Measurements from ENCODE around the gene NECTIN1. TPM values are rescaled to one million over a fixed set of nuclear protein-coding genes. Genes with fewer than 3 reads are reported as not detected.

Gene NECTIN1, protein sequence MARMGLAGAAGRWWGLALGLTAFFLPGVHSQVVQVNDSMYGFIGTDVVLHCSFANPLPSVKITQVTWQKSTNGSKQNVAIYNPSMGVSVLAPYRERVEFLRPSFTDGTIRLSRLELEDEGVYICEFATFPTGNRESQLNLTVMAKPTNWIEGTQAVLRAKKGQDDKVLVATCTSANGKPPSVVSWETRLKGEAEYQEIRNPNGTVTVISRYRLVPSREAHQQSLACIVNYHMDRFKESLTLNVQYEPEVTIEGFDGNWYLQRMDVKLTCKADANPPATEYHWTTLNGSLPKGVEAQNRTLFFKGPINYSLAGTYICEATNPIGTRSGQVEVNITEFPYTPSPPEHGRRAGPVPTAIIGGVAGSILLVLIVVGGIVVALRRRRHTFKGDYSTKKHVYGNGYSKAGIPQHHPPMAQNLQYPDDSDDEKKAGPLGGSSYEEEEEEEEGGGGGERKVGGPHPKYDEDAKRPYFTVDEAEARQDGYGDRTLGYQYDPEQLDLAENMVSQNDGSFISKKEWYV
- total RNA-seq: 1 to 10 TPM; 1.6 to 2.2 (median 1.8) TPM
- 1 to 10 TPM in 1 of 3 donors, under 1 TPM in 2; 0.42 to 3.5 (median 0.91) TPM for polyA plus RNA-seq
- long read RNA-seq, donor 1: 0 reads
- long read RNA-seq, donor 2, partial matches to known transcripts: 0 of 4 reads
- long read RNA-seq, donor 2, other reads (novel, unspliced or antisense): 3 of 4 reads

DNA sequence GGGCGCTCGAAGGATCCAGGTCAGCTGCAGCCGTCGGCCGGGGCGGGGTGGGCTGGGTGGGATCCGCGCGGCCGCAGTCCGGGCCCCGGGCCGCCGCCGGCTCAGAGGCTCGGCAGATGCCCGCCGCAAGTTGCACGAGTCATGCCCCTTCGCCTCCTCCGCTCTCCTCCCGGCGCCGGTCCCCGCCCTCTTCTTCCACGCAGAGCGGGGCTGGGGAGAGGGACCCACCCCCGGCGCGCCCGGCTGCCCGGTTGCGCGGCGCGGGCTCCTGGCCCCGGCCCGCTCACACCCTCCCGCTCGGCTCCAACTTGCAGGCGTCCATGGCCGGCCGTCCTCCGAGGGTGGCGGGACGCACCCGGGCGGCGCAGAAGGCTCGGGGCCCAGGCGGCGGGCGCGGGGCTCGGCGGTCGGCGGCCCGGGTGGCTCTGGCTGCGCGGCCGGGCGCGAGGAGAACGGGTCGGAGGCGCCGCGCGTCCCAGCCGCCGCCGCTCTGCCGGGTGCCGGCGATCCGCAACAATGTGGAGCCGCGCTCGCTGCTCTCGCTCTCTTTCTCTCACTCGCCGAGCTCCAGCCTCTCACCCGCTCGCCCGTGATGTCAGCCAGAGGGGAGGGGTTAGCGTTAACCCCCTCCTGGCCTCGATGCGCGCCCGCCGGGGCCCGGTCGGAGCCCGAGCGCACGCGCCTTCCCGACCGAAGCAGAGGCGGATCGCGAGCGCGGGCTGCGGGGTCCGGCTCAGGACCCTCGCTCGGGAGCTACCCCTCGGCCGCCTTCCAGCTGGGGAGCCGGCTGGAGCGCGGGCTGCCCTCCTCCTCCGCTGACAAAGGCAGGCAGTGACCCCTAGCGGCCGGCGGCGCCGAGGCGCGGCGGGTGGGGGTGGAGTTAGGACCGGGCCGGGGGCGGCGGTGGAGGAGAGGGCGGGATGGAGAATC lies at the start of gene NECTIN1:
TSS of gene NECTIN1 (minus strand) at position 550 of the 930 bp plus-strand sequence. CDS start 647 bp downstream, outside the sequence.
- Histone ChIP-seq H3K36me3 (ENCODE audit: insufficient read depth in 1 of 2, low read depth in 1 of 2) (no peaks in the 10 kb centered on the region), H3K27ac (peak within 1 kb of the TSS; percentile 63), H3K4me3 (peak within 1 kb of the TSS; percentile 86), H3K27me3 (ENCODE audit: insufficient read depth in 3 of 3, low read length in 2 of 3) (peaks cover 0 to 29% (median 4%) of the 10 kb centered on the region in 3 donors), H3K4me1 (peaks cover 13% of the 10 kb centered on the region), H3K9me3 (no peaks in the 10 kb centered on the region)
- intact Hi-C loops (cut with DNase I): loop anchor here (1.0 to 10.0 kb wide), 4 partner anchors 62 to 378 kb away; no protein-coding TSS in a partner anchor
- ATAC-seq (peak; percentile 92 to 96 (median 94)), DNase-seq (peak; percentile 89 to 91)
- TF ChIP-seq, protein P1, sequence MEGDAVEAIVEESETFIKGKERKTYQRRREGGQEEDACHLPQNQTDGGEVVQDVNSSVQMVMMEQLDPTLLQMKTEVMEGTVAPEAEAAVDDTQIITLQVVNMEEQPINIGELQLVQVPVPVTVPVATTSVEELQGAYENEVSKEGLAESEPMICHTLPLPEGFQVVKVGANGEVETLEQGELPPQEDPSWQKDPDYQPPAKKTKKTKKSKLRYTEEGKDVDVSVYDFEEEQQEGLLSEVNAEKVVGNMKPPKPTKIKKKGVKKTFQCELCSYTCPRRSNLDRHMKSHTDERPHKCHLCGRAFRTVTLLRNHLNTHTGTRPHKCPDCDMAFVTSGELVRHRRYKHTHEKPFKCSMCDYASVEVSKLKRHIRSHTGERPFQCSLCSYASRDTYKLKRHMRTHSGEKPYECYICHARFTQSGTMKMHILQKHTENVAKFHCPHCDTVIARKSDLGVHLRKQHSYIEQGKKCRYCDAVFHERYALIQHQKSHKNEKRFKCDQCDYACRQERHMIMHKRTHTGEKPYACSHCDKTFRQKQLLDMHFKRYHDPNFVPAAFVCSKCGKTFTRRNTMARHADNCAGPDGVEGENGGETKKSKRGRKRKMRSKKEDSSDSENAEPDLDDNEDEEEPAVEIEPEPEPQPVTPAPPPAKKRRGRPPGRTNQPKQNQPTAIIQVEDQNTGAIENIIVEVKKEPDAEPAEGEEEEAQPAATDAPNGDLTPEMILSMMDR (IDR thresholded peaks at IDR 0.05): peak; percentile 92
- WGBS, 3 donors: 0 to 1% (median 0%) methylated on average over 61 to 128 of the region's 128 CpGs

DNA sequence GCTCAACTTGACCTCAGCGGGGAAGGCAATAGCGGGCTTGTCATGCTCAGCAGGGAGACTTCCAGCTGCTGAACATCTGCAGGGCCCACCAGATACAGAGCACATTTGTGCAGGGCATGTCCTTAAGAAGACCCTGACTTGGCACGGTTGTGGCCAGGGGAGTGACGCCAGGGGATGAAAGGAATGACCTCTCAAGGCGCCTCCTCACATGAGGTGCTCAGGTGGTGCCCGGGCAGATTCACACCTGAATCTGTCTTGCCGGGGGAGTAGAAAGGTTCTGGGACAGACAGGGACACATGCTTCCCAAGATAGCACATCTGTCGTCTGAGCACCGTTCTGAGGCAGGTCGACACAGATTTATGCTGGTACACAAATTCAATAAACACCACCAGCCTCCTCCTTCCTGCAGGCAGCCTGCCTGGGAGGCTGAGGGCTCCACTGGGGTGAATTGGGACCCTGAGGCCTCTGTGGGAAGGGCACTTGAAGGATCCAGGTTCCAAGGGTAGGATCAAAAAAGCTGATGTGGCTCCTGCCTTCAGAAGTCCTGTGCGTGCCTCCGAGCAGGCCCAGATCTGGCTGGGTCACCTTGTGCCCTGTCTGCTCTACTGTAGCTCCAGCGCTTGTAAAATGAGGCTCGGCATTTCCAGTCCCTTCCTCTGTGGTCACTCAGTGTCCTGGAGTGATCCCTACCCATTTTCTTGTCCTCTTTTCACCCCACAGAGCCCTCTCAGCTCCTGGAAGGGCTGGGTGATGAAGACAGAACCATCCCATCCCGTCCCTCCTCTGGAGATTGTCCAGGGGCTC lies 49.6 kb upstream of the NECTIN1 start:
- ATAC-seq: no peak
- Histone ChIP-seq H3K4me3 (no peak overlapping the region), H3K36me3 (ENCODE audit: insufficient read depth in 1 of 2, low read depth in 1 of 2) (no peaks in the 10 kb centered on the region), H3K9me3 (no peaks in the 10 kb centered on the region), H3K27me3 (ENCODE audit: insufficient read depth in 3 of 3, low read length in 2 of 3) (peaks cover 0 to 15% (median 0%) of the 10 kb centered on the region in 3 donors), H3K27ac (no peak overlapping the region), H3K4me1 (no peaks in the 10 kb centered on the region)
- WGBS, 3 donors: 55 to 65% (median 61%) methylated on average over 15 of the region's 15 CpGs
- peak in 1 of 2 donors; percentile 8 for DNase-seq
- intact Hi-C loops (cut with DNase I): loop anchor here in 1 of 2 donors (1.0 kb wide), 1 partner anchor 16 kb away; no protein-coding TSS in a partner anchor
- TF ChIP-seq, protein P1 (IDR thresholded peaks at IDR 0.05): no peak

DNA sequence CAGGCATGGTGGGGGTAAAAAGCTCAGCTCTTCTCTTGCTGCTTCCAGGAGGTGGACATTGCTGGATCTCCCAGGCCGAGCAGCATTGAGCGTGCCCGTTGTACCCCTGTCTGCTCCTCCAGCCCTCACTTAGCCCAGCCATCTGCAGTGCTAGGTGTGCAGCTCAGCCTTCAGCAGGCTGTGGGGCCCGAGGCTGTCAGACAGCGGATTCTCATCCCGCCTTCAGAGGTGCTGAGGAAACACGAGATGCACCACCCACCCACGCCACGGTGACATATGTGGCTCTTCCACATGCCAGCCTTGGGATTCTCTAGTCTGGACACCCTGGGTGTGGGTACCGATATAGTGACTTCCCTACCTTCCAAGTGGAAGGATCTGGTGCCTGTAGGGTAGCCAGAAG lies 48.9 kb upstream of the NECTIN1 start:
- H3K36me3 ChIP-seq (ENCODE audit: insufficient read depth in 1 of 2, low read depth in 1 of 2): no peaks in the 10 kb centered on the region
- TF ChIP-seq, protein P1 (IDR thresholded peaks at IDR 0.05): no peak
- H3K27ac ChIP-seq: no peak overlapping the region
- peaks cover 0 to 15% (median 0%) of the 10 kb centered on the region in 3 donors for H3K27me3 ChIP-seq (ENCODE audit: insufficient read depth in 3 of 3, low read length in 2 of 3)
- intact Hi-C loops (cut with DNase I): loop anchor here in 1 of 2 donors (1.0 kb wide), 1 partner anchor 16 kb away; no protein-coding TSS in a partner anchor
- H3K9me3 ChIP-seq: no peaks in the 10 kb centered on the region
- 76 to 87% (median 85%) methylated on average over 10 of the region's 10 CpGs for WGBS, 3 donors
- H3K4me3 ChIP-seq: no peak overlapping the region
- peak in 1 of 2 donors; percentile 29 for DNase-seq
- no peaks in the 10 kb centered on the region for H3K4me1 ChIP-seq
- peak in 1 of 4 donors; percentile 10 for ATAC-seq

DNA sequence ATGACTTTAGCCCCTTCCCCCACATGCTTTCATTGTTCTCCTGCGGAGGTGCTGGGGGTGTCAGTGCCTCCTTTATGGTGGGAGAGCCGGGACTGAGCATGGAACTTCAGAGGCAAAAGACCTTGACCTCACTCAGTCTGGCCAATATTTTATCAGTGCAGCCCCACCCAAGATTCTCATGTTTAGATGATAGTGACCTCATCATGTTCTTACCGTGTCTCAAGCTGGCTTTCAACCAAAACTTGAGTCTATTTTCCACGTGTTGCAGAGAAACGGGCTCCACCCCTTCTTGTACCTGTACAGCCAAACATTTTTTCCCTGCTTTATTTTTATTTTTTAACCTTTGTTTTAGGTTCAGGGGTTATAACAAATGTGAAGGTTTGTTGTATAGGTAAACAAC lies 47.7 kb upstream of the NECTIN1 start:
- Histone ChIP-seq H3K27me3 (ENCODE audit: insufficient read depth in 3 of 3, low read length in 2 of 3) (peaks cover 0 to 7% (median 0%) of the 10 kb centered on the region in 3 donors), H3K9me3 (no peaks in the 10 kb centered on the region), H3K27ac (no peak overlapping the region), H3K36me3 (ENCODE audit: insufficient read depth in 1 of 2, low read depth in 1 of 2) (no peaks in the 10 kb centered on the region), H3K4me1 (no peaks in the 10 kb centered on the region), H3K4me3 (no peak overlapping the region)
- ATAC-seq (no peak), DNase-seq (no peak)
- intact Hi-C loops (cut with DNase I): no loop called here
- WGBS, 3 donors: 51 to 53% (median 53%) methylated on average over 5 of the region's 5 CpGs
- TF ChIP-seq, protein P1 (IDR thresholded peaks at IDR 0.05): no peak

All from psoas muscle (tissue), 8 donors.